HG03280 (cell line): ENCODE measurements around the gene ANXA6.

ENCODE experiments used
- ATAC-seq: cut with Tn5 transposase; IDR thresholded peaks from one replicate; pipeline ENCODE4 v1.9.1; 2021; ENCODE audit warnings: mild to moderate bottlenecking, moderate library complexity; ENCODE audit not compliant: unreplicated experiment

The ANXA6 gene

DNA sequence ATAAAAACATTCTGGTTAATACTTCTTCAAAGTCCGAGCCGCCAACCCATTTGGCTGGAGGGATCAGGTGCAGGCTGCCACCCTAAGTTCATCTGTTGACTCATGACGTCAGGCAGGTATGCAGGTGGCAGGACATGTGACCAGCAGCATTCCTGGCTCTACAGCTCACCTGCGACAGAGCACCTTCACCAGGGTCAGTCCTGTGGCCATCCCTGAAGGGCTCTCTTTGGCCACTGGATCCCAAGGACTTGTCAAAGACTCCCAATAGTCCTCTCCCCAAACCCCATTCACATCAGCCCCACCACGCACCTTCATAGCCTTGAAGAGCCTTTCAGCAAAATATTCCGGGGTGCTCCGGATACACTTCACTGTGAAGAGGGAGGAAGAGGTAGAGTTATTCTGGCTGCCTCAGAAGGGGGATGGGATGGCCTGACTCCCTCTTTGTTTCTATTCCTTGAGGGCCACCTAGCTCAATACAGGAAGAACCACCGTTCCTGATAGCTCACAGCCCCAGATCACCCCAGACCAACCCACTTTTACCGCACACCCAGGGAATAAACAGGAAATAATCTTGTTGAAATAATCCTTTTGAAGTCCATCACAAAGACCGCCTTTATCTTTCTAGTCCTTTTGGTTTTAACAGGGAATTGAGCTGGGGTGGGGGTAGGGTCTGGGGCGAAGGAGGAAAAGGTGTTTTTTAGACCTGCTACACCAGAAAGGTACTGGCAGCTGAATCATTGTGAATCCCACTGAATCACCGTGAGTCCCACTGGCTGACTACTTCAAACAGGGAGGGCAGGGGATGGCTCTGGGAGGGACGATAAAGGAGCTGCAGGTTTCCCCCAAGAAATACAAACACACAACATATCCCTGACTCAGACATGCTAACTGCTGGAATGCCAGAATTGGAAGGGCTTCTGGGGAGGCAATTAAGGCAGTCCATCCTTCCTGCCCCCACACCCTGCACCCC, 26.4 kb downstream of the ANXA6 start:
- no peak for ATAC-seq

DNA sequence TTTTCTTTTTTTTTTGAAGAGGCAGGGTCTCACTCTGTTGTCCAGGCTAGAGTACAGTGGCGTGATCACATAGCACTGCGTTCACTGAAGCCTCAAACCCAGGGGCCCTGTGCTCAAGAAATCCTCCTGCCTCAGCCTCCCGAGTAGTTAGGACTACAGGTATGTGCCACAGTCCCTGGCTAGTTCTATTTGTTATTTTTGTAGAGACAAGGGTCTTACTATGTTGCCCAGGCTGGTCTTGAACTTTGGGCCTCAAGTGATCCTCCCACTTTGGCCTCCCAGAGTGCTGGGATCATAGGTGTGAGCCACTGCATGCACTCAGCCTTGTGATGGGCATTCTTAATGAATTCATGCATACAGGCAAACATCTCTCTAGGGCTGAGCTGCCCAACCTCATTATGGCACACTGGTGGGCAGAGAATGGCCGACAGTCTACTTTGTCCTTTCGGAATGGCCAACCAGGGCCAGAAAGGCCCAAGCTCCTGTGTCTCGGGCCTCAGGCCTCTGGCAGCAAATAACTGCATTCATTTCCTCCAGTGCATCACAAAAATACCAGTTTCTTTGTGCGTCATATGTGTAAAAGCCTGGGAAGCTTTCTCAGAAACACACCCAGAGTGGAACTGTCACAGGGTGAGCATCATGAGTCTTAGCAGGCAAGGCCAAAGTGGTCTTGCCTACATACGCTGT, 27.2 kb downstream of the ANXA6 start:
- no peak for ATAC-seq

DNA sequence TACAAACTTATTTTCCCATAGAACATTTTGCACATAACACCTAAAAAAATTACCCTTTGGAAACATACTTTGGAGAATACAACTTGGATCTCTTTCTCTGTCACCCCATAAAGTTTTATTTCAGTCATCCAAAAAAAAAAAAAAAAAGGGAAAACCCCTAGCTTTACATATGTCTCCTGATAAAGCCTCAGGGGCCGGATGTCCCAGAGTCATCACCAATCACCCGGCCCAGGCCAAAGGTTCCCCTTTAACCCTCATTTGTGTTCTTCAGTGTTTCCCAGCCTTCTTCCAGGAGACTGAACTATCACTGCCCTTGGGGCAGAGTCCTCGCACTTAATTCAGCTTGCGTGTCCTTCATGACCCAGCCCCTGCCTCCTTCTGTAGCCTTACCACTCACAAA, 28.8 kb downstream of the ANXA6 start:
- ATAC-seq = no peak

DNA sequence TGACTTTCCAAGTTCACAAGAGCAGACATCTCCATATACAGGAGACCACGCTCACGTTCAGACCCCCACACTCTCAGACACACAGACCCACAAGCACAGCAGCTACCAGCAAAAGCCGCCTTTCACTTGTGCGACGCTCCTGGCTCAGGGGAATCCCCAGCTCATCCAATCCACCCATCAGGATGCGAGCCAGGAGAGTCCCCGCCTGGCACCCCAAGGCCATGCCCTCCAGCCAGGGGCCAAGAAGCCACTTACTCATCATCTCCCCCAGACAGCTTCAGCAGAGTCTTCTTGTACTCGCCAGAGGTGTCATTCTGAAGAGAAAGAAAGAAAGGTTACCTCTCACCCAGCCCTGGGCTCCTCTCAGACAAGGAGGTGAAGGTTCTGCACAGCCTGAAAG, 29.7 kb downstream of the ANXA6 start:
- no peak for ATAC-seq

DNA sequence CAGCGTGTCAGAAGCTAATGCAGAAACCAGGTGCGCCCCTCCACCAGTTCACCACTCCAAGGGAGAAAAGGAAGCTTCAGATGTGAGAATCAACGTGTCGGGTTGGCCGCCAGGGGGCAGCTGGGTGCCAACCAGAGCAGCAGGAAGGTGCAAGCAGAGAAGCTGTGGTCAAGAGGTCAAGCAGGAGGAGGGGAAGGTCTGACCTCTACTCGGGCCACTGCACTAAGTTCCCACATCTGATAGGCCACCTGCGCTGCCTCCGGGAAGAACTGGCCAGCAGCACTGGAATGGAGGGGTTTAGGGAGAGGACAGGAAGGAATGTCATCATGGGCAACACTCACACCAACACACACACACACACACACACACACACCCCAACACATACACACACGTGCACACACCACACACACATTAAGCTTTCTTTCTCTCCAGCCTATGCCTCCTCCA, 31.4 kb downstream of the ANXA6 start:
- peak; percentile 46 for ATAC-seq

DNA sequence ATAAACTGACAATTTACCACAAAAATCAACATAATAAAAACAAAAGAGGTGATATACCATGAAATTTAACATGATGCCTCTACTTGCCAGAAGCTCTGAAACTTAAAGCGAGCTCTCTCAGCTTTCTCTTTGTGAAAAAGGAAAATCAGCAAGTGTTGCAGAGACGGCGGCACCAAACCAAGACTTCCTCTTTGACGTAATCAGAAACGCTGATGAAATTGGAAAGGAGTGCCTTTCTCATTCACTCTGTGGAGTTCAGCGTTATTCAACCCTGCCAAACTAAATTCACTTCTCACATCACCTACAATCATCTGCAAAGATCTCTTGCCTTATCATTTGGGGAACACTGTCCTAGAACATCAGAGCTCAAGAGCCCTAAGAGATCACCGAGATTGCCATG, 32.2 kb downstream of the ANXA6 start:
- no peak for ATAC-seq

DNA sequence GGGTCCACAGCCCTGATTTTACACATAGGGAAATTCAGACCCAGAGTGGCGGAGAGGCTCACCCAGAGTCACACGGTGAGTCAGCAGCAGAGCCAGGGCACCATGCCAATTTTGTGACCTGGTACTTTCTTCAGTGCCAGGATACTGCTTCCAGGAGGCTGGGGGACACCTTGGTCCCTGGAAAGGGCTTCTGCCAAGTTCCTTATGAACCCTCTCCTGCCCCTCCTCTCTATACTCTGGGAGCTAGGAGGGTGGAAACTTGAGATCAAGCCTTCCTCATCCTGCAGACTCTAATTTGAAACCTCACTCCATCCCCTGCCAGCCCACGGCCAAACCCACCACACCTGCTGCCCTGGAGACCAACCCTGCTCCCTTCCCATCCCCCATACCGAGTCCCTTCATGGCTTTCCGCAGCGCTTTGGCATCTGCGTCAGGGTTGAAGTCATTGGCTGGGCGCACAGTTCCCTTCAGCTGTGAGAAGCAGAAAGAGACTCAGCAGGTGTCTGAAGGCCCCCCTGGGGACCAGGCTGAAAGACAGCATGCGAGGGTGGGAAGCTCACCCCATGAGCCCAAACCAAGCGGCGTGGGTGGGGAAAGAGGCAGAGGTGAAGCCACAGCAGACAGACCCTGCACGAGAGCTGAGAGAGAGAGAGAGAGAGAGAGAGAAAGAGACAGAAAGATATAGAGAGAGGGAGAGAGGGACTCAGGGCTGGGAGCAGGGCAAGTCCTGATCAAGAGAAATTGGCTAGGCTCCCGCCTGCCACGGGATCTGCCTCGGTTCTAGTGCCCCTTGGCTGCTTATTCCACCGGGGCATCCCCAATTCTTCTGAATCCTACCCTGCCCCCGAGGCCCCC, 33.5 kb downstream of the ANXA6 start:
- ATAC-seq = peak; percentile 75

DNA sequence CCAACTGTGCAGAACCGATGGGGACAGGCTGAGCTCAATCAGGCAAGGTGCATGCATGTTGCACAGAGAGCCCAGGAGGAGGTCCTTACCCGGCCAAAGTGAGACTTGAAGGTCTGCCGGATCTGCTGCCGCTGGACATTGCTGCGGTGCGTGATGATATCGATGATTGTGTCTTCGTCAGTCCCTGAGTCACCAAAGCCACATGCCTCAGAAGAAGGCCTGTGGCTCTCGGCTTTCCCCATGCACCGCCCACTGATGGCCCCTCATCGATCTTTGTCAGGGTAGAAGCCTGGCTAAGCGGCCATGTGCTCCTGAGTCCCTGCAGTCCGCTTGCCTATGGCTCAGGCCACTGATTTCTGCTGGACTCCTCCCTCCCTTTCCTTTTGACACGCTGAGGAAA, 34.8 kb downstream of the ANXA6 start:
- ATAC-seq = no peak

DNA sequence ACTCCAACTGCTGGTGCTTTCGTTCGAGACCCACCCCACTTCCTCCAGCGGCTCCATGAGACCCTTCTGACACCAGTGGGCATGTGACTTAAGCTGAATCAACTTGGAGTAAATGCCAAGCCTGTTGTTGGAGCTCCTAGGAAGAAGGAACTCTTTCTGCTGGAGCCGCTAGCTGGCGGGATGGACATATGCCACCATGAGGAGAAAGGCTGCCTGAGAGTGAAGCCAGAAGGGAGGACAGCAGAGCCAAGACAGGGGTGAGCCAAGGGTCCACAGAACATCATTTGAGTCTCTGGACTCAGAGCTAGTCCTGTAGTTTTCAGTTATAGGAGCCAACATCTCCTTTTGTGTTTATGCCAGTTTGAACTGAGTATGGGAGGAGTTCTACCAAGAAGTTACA, 35.9 kb downstream of the ANXA6 start:
- no peak for ATAC-seq

DNA sequence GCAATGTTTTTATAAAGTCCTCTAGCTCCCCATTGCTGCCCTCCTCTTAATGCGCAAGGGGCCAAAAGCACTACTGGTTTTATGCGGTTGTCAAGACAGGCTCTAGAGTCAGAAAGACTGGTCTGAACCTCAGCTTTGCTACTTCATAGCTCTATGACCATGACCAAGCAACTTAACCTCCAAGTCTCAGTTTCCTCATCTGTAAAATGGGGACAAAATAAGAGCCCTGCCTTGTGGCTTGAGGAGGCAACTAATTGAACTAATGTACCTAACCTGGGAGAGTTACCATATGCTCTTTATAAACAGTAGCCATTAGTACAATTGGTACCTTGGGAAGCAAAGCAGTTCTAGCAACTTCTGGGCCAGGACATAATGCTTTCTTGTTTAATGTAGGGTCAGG, 36.5 kb downstream of the ANXA6 start:
- ATAC-seq = no peak

DNA sequence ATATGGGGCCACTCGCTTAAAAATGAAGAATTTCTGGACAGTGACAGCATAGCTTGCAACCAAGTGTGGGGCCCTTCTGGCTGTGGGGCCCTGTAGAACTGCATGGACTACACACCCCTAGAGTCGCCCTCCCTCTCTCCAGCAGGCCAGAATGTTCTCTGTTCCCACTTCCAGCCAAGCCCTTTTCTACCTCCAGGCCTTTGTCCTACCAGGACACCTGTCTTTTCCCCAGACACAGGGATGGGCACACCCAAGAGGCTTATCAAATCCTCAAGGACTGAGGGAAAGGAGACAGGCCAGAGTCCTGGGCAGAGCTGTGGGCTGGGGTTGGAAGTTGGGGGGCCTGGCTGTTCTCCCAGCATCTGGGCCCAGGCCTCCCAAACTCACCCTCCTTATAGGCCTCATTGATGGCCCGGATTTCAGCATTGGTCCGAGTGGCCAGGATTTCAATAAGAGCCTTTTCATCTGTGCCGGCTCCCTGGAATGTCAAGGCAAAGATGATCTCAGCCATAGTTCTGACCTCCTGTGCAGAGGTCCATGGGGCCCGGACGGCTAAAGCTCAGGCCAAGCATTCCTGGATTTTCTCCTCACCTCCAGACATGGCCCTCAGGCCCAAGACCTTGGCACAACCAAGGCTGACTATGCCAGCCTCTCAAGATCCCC, 38.5 kb downstream of the ANXA6 start:
- ATAC-seq = no peak

DNA sequence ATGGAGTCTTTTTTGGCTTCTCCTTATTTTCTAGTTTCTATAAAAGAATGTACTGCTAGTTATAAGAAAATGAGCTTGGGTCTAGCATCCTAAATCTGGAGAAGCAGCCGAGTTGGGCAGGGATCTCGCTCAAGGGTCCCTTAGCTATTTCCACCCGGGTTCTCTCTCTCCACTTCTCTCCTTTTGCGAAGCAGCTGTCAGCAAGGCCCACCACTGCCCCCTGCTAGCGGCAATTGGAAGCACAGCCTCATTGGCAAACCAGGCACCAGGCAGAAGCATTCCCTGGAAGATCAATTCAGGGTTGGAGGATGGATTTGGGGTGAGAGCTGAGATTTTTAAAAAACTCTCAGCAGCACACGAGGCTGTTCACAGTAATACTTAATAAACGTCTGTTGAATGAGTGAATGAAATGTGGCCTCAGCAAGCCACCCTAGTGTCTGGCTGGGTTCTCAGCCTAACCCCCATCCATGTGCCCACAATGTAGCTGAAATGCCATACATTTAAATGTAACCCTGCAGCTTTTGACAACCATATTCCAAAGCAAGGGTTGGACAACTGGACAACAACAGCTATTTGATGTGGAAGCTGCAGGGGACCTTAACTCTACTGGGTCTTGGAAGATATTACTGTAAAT, 42.2 kb downstream of the ANXA6 start:
- ATAC-seq = peak; percentile 52

DNA sequence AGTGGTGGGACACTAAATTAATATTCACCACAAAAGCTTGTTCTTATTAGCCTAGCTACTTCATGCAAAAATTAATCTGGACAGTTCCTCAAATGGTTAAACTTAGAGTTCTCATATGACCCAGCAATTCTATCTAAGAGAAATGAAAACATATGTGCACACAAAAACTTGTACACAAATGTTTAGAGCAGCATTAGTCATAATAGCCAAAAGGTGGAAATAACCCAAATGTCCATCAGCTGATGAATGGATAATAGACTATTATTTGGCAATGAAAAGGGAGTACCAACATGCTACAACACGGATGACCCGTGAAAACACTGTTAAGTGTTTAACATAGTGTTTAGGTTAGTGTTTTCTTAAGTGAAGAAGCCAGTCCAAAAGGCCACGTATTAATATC, 43.9 kb downstream of the ANXA6 start:
- ATAC-seq = no peak

DNA sequence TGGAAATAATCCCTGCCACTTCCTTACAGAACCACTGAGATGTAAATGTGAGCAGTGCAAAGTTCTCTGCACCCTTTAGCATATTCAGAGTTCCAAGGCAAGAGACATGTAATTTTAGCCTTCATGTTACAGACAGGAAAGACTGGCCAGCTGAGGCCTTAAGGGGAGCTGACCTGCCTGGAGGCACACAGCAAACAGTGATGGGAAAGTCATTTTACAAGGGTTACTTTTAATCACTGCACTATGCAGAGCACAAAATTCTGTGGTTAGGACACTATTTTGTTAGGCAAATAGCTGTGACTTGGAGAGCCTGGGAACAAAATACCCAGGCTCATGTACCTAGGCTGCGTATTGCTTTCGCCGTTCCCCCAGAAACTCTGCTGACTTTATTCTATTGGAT, 46.6 kb downstream of the ANXA6 start:
- ATAC-seq = no peak

DNA sequence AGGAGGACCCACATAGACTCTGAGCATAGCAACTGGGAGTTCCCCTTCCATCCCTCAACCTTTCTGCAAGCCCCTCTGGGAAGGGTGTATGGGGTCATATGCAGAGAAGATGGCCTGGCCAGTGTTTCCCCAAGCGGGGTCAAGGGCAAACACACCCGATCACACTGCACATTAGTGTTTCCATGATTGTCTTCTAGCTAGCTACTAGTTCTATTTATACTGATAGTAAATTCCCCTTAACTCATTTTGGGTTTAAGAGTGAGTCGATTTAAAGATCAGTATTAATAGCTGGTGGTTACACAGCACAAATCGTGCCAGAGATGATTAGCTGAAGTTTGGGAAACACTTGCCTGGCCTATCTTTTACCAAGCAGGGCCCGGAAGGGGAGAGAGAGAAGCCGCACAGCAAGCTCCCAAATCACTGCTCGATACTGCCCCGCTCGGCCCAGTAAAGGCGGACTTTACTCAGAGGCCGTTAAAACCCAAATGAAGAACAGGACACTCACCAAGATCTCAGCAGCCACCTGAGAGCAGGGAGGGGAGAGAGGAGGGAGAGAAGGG, 47.4 kb downstream of the ANXA6 start:
- no peak for ATAC-seq

DNA sequence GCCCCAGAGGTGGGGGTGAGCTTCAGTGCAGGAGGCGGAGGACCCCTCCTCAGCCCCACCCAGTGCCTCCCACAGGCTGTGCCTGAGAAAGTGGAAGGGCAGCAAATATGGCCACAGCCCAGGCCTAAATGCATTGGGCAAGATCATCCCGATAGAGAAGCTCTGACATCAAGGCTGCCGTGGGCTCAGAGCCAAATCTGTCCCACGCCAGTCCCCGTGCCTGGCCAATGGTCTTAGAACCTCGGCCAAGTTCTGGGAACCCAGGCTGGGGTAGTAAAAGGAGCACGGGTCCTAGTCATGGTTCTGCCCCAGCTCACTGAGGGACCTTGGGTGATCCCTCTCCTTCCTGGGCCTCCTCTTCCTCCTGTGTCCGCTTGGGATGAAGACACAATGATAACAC, 49.0 kb downstream of the ANXA6 start:
- ATAC-seq = no peak

DNA sequence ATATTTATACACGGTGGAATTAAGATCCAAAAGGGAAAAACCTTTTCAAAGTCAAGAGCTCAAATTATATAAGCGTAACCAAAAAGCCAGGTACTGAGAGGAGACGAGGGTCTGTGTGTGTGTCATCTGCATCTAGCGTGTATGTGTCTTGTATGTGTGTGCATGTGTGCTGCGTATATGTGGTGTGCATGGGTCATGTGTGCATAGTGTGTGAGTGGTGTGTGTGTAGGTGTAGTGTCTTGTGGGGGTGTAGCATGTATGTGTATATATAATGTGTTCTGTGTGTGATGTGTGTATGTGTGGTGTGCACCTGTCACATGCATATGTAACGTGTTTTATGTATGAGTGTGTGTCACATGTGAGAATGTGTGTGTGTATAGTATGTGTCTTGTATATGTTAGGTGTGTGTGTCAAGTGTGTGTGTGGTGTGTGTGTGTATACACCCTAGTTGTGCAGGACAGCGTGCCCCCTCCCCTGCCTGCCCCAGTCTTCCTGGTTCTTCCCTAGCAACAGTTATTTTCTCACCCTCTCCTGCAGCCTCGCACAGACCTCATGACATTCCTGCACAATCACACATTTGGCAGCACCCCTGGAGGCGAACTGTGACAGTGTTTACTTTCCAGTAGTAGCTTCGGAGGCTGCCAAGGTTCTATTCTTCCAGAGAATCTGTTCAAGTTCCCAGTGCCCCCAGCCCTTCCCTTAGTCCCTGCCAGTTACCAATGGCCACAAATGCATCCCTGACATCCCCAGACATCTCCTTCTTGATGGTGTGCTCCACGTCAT, 49.6 kb downstream of the ANXA6 start:
- no peak for ATAC-seq

DNA sequence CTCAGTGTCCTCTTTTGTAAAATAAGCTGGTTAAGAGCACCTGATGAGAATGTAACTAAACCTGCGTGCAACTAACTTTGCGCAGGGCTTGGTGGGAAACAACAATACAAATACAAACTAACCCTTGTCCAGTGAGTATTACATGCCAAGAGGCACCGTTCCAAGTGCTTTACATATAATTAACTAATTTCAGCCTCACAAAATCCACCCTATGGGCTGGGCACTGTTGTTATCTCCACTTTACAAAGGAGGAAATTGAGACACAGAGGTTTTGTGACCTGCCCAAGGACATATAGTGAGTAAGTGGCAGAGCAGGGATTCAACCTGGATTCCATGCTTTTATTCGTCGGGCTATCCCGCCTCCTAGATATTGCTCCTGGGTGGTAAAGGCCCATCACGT, 50.5 kb downstream of the ANXA6 start:
- ATAC-seq = no peak

DNA sequence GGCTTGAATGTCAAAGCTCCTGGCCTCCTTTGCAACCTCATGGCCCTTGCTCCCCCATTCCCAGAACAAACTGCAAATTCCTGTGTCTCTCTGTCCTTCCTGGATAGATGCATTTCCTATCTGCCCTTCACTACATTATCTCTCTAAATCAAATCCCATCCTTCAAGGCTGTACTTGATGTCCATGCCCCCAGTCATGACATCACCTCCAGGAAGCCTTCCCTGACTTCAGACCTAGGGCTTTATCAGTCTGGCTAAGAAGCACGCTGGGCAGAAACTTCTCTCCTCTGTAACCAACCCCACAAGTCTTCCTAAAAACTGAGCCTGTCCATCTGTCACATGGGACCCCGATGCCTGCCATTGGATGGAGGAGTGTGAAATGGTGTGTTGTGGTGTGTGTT, 51.1 kb downstream of the ANXA6 start:
- no peak for ATAC-seq
